KOPT-K1 (cell line): ENCODE data around the gene CCDC192.
"Not testable (repeated sequence)": the region's sequence is repeated elsewhere in the genome, so short reads cannot be mapped to it uniquely, and the experiment has no call there.

ENCODE experiments used
- H3K27ac ChIP-seq: fragments of 200-600 bp; sonication (generic); 2 replicates; pipeline ENCODE4 v1.5.1; 2016; ENCODE audit warnings: antibody characterized with exemption, mild to moderate bottlenecking, low read depth, low read length; ENCODE audit not compliant: poor library complexity, severe bottlenecking
- H3K36me3 ChIP-seq: fragments of 200-600 bp; sonication (generic); 2 replicates; pipeline ENCODE4 v1.5.1; 2017; ENCODE audit warnings: antibody characterized with exemption, mild to moderate bottlenecking, low read length, moderate library complexity; ENCODE audit not compliant: insufficient read depth
- H3K9me3 ChIP-seq: fragments of 200-600 bp; sonication (generic); 2 replicates; pipeline ENCODE4 v1.5.1; 2017; ENCODE audit warnings: antibody characterized with exemption, low read length, mild to moderate bottlenecking; ENCODE audit not compliant: insufficient read depth, poor library complexity, severe bottlenecking

Gene CCDC192

DNA sequence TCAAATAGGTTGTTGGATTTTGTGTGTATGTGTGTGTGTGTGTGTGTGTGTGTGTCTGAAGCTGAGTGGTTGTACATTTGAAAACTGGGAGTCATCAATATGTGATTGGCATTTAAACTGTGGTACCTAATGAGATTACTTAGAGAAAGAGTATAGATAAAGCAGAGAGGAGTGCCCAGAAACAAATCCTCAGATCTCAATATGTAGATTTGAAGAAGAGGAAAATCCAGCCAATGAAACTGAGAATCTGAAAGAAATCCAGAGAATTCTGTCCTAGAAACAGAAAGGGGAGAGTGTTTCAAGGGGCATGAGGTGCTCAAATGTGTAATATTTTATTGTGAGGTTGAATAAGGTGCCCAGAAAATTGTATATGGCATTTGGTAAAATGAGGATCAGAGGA is 66.2 kb downstream of the CCDC192 start:
- Histone ChIP-seq H3K36me3 (no peaks in the 10 kb centered on the region), H3K9me3 (no peaks in the 10 kb centered on the region), H3K27ac (no peak overlapping the region)

- H3K9me3 ChIP-seq: no peaks in the 10 kb centered on the region
- H3K36me3 ChIP-seq: no peaks in the 10 kb centered on the region
- no peak overlapping the region for H3K27ac ChIP-seq
Observed at GRCh38 chr5:127770272-127770671, 67.1 kb downstream of the CCDC192 start.

DNA sequence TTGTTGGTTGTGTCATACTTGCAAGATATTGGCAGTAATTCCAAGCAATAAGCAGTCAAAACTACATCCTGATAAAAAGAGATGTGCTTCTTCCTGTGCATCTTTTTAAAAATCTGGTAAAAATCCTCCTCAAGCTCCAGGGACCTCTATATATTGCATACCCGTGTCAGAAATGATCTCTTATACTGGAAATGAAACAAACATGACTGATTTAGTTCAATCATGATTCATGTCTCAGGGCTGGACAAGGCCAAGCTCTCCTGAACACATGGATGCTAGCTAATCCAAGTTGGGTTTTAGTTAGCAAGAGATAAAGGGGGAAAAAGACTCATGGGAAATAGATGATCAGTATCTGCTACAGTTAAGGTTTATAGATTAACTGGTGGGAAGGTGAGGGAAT is 69.3 kb downstream of the CCDC192 start:
- Histone ChIP-seq H3K36me3 (no peaks in the 10 kb centered on the region), H3K27ac (no peak overlapping the region), H3K9me3 (no peaks in the 10 kb centered on the region)

DNA sequence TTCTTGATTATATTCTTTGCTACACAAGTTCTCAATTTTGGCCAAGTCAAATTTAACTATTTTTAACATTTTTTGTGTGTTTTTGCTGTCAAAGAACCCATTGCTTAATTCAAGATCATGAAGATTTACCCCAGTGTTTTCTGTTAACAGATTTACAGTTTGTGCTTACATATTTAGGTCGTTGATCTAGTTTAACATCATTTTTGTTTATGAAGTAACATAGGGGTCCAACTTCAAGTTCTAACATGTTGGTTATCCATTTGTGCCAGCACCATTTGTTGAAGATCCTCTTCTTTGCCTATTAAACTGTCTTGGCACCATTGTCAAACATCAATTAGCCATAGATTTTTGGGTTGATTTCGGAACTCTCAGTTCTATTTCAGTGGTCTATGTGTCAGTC is 71.0 kb downstream of the CCDC192 start:
- no peaks in the 10 kb centered on the region for H3K9me3 ChIP-seq
- no peak overlapping the region for H3K27ac ChIP-seq
- no peaks in the 10 kb centered on the region for H3K36me3 ChIP-seq

GRCh38 chr5:127776477-127776876 is 73.3 kb downstream of the CCDC192 start:
- Histone ChIP-seq H3K36me3 (no peaks in the 10 kb centered on the region), H3K27ac (no peak overlapping the region), H3K9me3 (no peaks in the 10 kb centered on the region)

DNA sequence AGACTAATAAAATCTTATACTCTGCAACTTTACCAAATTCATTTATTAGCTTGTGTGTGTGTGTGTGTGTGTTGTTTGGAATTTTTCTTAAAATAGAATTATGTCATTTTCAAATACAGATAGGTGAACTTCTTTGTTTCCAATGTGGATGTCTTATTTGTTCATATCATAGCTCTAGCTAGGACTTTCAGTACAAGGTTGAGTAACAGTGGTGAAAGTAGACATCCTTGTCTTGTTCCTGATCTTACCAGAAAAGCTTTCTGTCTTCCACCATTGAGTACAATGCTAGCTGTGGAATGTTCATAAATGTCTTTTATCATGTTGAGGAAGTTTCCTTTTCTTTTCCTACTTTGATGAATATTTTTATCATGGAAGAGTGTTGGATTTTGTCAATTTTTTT is 74.8 kb downstream of the CCDC192 start:
- H3K27ac ChIP-seq: no peak overlapping the region
- H3K9me3 ChIP-seq: no peaks in the 10 kb centered on the region
- no peaks in the 10 kb centered on the region for H3K36me3 ChIP-seq

DNA sequence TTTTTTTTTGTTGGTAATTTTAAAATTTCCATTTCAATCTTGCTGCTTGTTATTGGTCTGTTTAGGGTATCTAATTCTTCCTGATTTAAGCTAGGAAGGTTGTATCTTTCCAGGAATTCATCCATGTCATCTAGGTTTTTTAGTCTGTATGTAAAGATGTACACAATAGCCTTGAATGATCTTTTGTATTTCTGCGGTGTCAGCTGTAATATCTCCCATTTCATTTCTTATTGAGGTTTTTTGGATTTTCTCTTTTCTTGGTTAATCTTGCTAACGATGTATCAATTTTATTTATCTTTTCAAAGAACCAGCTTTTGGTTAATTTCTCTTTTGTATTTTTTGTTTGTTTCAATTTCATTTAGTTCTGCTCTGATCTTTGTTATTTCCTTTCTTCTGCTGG is 79.3 kb downstream of the CCDC192 start:
- not testable (repeated sequence) for H3K27ac ChIP-seq, H3K36me3 ChIP-seq, H3K9me3 ChIP-seq

- Histone ChIP-seq H3K36me3 (no peaks in the 10 kb centered on the region), H3K9me3 (no peaks in the 10 kb centered on the region), H3K27ac (no peak overlapping the region)
Observed at GRCh38 chr5:127785098-127785927, 82.1 kb downstream of the CCDC192 start.

- H3K36me3 ChIP-seq: no peaks in the 10 kb centered on the region
- no peak overlapping the region for H3K27ac ChIP-seq
- H3K9me3 ChIP-seq: peaks cover 7% of the 10 kb centered on the region
Observed at GRCh38 chr5:127791439-127791838, 88.2 kb downstream of the CCDC192 start.

GRCh38 chr5:127791908-127792307 is 88.7 kb downstream of the CCDC192 start:
- not testable (repeated sequence) for H3K27ac ChIP-seq, H3K36me3 ChIP-seq, H3K9me3 ChIP-seq

GRCh38 chr5:127793052-127793451 is 89.9 kb downstream of the CCDC192 start:
- no peak overlapping the region for H3K27ac ChIP-seq
- no peaks in the 10 kb centered on the region for H3K36me3 ChIP-seq
- peaks cover 7% of the 10 kb centered on the region for H3K9me3 ChIP-seq

- no peak overlapping the region for H3K27ac ChIP-seq
- no peaks in the 10 kb centered on the region for H3K36me3 ChIP-seq
- H3K9me3 ChIP-seq: peaks cover 7% of the 10 kb centered on the region
Observed at GRCh38 chr5:127793879-127794278, 90.7 kb downstream of the CCDC192 start.

GRCh38 chr5:127796211-127796610 is 93.0 kb downstream of the CCDC192 start:
- peaks cover 7% of the 10 kb centered on the region for H3K9me3 ChIP-seq
- H3K27ac ChIP-seq: no peak overlapping the region
- no peaks in the 10 kb centered on the region for H3K36me3 ChIP-seq

- Histone ChIP-seq H3K9me3 (no peaks in the 10 kb centered on the region), H3K36me3 (no peaks in the 10 kb centered on the region), H3K27ac (no peak overlapping the region)
Observed at GRCh38 chr5:127799293-127799905, 96.2 kb downstream of the CCDC192 start.

GRCh38 chr5:127801751-127802476 is 98.7 kb downstream of the CCDC192 start:
- Histone ChIP-seq H3K9me3 (no peaks in the 10 kb centered on the region), H3K27ac (no peak overlapping the region), H3K36me3 (no peaks in the 10 kb centered on the region)
